Caco-2 (cell line): ENCODE results near the gene RIC3. TPM values are rescaled to one million over a fixed set of nuclear protein-coding genes. Genes with fewer than 3 reads are reported as not detected.

Source experiments
- BruUV-seq: library from RNA; stranded (reverse); fragments of 400-500 nt; replicated peaks from 2 replicates; lab custom pipeline; 2021; lab: Mats Ljungman, UMichigan
- CTCF ChIA-PET: fragments of 300-600 bp; sonication (Branson Sonifier 250); formaldehyde crosslinking; loops from one replicate; lab custom pipeline; 2022; ENCODE audit warnings: antibody characterized with exemption; lab: Charles Lee
- POLR2A ChIA-PET: fragments of 300-600 bp; sonication (Branson Sonifier 250); formaldehyde crosslinking; loops from one replicate; lab custom pipeline; 2022; ENCODE audit warnings: antibody characterized with exemption; lab: Charles Lee
- DNase-seq, 2 experiments: peaks; one replicate each; pipeline versions ENCODE4 v3.0.0 to v3.0.0-alpha.2; 2020 to 2022
- H3K27me3 ChIP-seq: replicated peaks from 2 replicates; pipeline ENCODE4 v1.6.0; 2011; ENCODE audit warnings: low read length; ENCODE audit not compliant: control insufficient read depth, insufficient read depth
- H3K36me3 ChIP-seq: 2 replicates; pipeline ENCODE4 v1.5.1; 2011; ENCODE audit warnings: low read length; ENCODE audit not compliant: control insufficient read depth, insufficient read depth
- H3K4me1 ChIP-seq: fragments of 250-450 bp; sonication (Bioruptor Pico); 2 replicates; pipeline ENCODE4 v1.5.1; 2020; ENCODE audit warnings: mild to moderate bottlenecking
- H3K4me3 ChIP-seq: 2 replicates; pipeline ENCODE4 v1.5.1; 2011; ENCODE audit warnings: low read depth, mild to moderate bottlenecking, control low read depth, low read length
- H3K9me3 ChIP-seq: fragments of 250-450 bp; sonication (Bioruptor Pico); 2 replicates; pipeline ENCODE4 v1.5.1; 2020; ENCODE audit warnings: mild to moderate bottlenecking, moderate library complexity
- H3K27ac Mint-ChIP-seq: one replicate; pipeline ENCODE4 v1.8.0; 2022; ENCODE audit warnings: mixed read lengths; ENCODE audit not compliant: unreplicated experiment
- H3K27me3 Mint-ChIP-seq: one replicate; pipeline ENCODE4 v1.8.0; 2022; ENCODE audit warnings: mixed read lengths; ENCODE audit not compliant: insufficient read depth, unreplicated experiment
- H3K36me3 Mint-ChIP-seq: one replicate; pipeline ENCODE4 v1.8.0; 2022; ENCODE audit warnings: mild to moderate bottlenecking, mixed read lengths; ENCODE audit not compliant: insufficient read depth, unreplicated experiment
- H3K4me1 Mint-ChIP-seq: one replicate; pipeline ENCODE4 v1.8.0; 2022; ENCODE audit warnings: low read depth, mixed read lengths; ENCODE audit not compliant: unreplicated experiment
- H3K4me3 Mint-ChIP-seq: one replicate; pipeline ENCODE4 v1.8.0; 2022; ENCODE audit warnings: mild to moderate bottlenecking, moderate library complexity, mixed read lengths; ENCODE audit not compliant: unreplicated experiment
- H3K9me3 Mint-ChIP-seq: one replicate; pipeline ENCODE4 v1.8.0; 2022; ENCODE audit warnings: mixed read lengths; ENCODE audit not compliant: unreplicated experiment
- intact Hi-C: fragments of 100-400 bp; cut with micrococcal nuclease; formaldehyde crosslinking; loops from one replicate; pipeline ENCODE4 v1.10.0; 2022; ENCODE audit not compliant: unreplicated experiment
- total RNA-seq: library from RNA; stranded (reverse); gene quantifications from 2 replicates; pipeline ENCODE4 v1.2.3, GENCODE V29; 2022
- TF ChIP-seq, protein P1 (sequence below), 2 experiments: fragments of 200-600 bp in 1 of 2; IDR thresholded peaks; 1 replicate in 1 of 2; 2 replicates in 1 of 2; pipeline versions ENCODE4 v1.5.1 to v1.8.0; 2011 to 2022; ENCODE audit warnings: antibody characterized with exemption in 1 of 2, control low read depth in 1 of 2, inconsistent platforms in 1 of 2, low read depth in 1 of 2, low read length in 1 of 2, mild to moderate bottlenecking in 1 of 2, moderate library complexity in 1 of 2; ENCODE audit not compliant: insufficient read depth in 1 of 2, severe bottlenecking in 1 of 2, unreplicated experiment in 1 of 2

Gene RIC3
- total RNA-seq, 1 experiment from 2014 or later: not detected

DNA sequence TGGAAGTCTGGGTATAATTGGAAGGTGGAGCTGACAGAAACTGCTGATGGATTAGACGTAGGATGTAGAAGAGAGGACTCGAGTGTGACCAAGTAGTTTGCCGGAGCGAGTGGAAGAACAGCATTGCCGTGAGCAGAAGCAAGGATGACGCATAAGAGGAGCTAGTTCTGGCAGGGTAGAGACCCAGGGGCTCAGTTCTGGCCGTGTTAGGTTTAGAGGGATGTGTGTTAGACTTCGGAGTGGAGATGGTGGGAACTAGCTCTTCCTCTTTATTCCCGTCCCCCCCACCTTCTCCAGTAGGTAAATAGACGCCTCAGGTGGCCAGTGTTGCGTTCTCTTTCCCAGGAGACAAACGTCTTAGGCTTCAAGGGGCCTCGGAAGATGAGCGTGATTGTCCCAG lies 68.7 kb downstream of the RIC3 start:
- H3K27ac Mint-ChIP-seq: no peak overlapping the region
- intact Hi-C loops: no loop called here
- no TSS peak for BruUV-seq
- Histone ChIP-seq H3K36me3 (no peaks in the 10 kb centered on the region), H3K4me3 (no peak overlapping the region), H3K27me3 (no peaks in the 10 kb centered on the region), H3K9me3 (no peaks in the 10 kb centered on the region), H3K4me1 (no peaks in the 10 kb centered on the region)
- POLR2A ChIA-PET: no interaction called here
- no peak for DNase-seq
- H3K4me1 Mint-ChIP-seq: no peaks in the 10 kb centered on the region
- CTCF ChIA-PET: interaction anchor here (1.2 to 6.5 kb wide), 8 partner anchors 9 to 113 kb away, joined by 3 to 213 read pairs (median 9); partner anchors contain the start of gene EIF3F
- no peaks in the 10 kb centered on the region for H3K9me3 Mint-ChIP-seq
- peaks cover 11% of the 10 kb centered on the region for H3K27me3 Mint-ChIP-seq
- TF ChIP-seq, protein P1, sequence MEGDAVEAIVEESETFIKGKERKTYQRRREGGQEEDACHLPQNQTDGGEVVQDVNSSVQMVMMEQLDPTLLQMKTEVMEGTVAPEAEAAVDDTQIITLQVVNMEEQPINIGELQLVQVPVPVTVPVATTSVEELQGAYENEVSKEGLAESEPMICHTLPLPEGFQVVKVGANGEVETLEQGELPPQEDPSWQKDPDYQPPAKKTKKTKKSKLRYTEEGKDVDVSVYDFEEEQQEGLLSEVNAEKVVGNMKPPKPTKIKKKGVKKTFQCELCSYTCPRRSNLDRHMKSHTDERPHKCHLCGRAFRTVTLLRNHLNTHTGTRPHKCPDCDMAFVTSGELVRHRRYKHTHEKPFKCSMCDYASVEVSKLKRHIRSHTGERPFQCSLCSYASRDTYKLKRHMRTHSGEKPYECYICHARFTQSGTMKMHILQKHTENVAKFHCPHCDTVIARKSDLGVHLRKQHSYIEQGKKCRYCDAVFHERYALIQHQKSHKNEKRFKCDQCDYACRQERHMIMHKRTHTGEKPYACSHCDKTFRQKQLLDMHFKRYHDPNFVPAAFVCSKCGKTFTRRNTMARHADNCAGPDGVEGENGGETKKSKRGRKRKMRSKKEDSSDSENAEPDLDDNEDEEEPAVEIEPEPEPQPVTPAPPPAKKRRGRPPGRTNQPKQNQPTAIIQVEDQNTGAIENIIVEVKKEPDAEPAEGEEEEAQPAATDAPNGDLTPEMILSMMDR (IDR thresholded peaks at IDR 0.05; ENCODE audit: insufficient read depth in 1 of 2, low read depth in 1 of 2, low read length in 1 of 2, severe bottlenecking in 1 of 2, unreplicated experiment in 1 of 2): no peak
- no peaks in the 10 kb centered on the region for H3K36me3 Mint-ChIP-seq
- H3K4me3 Mint-ChIP-seq: no peak overlapping the region

DNA sequence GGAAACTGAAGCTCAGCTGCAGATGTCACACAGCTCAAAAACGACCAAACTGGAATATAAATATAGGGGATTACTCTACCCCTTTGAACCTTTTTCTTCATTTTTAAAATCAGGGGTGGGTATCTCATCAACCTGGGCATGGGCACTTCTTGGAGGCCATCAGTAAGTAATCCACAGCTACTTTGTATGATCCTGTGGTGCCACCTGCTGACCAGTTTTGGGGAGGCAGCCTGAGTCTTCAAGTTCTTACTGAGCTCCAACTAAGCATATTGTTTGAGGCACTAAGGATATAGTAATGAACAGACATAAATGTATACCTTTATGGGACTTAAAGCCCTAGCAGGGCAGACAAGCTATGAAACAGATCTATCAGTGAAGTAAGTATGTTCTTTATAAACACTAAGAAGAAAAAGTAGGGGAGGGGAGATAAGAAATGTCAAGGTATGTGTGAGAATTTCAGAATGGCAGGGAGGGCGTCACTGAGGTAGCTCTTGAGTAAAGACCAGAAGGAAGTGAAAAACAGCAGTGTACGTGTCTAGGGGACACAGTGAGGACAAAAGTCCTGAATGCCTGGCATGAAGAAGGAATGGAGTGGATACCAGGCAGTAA lies 69.4 kb downstream of the RIC3 start:
- Mint-ChIP-seq H3K27ac (no peak overlapping the region), H3K36me3 (no peaks in the 10 kb centered on the region), H3K4me3 (no peak overlapping the region), H3K4me1 (no peaks in the 10 kb centered on the region), H3K27me3 (peaks cover 9% of the 10 kb centered on the region), H3K9me3 (no peaks in the 10 kb centered on the region)
- Histone ChIP-seq H3K27me3 (no peaks in the 10 kb centered on the region), H3K4me3 (no peak overlapping the region), H3K9me3 (no peaks in the 10 kb centered on the region), H3K4me1 (no peaks in the 10 kb centered on the region), H3K36me3 (no peaks in the 10 kb centered on the region)
- TF ChIP-seq, protein P1 (IDR thresholded peaks at IDR 0.05; ENCODE audit: insufficient read depth in 1 of 2, low read depth in 1 of 2, low read length in 1 of 2, severe bottlenecking in 1 of 2, unreplicated experiment in 1 of 2): peak; percentile 79 to 88
- peak; percentile 78 to 80 for DNase-seq
- intact Hi-C loops: loop anchor here (1.0 to 10.0 kb wide), 5 partner anchors 66 to 1005 kb away; no protein-coding TSS in a partner anchor
- no TSS peak for BruUV-seq
- POLR2A ChIA-PET: interaction anchor here (1.1 to 1.4 kb wide), 2 partner anchors 93 to 112 kb away, joined by 4 read pairs; partner anchors contain the start of gene EIF3F
- CTCF ChIA-PET: interaction anchor here (0.5 to 6.5 kb wide), 21 partner anchors 9 to 1001 kb away, joined by 3 to 213 read pairs (median 6); partner anchors contain the start of gene EIF3F

DNA sequence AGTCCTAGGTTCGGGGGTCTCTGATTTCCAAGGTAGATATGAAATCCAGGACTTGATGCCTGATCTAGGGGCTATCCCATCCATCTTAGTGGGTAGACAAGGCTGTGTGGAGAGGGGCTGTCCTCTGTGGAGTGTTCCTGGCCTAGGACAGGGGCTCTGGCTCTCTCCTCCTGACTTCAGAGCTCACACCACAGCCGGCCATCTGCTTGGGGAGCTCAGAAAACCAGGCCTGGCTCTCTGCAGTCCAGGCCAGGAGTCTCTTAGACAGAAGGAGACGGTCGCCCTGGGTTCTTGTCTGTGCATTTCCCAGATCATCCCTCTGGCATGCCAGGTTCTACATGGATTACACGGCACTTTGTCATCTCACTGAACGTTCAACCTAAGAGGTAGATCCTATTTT lies 69.9 kb downstream of the RIC3 start:
- Histone ChIP-seq H3K4me3 (no peak overlapping the region), H3K9me3 (no peaks in the 10 kb centered on the region), H3K36me3 (no peaks in the 10 kb centered on the region), H3K4me1 (no peaks in the 10 kb centered on the region), H3K27me3 (no peaks in the 10 kb centered on the region)
- BruUV-seq: no TSS peak
- ChIA-PET CTCF (interaction anchor here (0.5 to 6.5 kb wide), 19 partner anchors 10 to 1001 kb away, joined by 3 to 213 read pairs (median 6); partner anchors contain the start of gene EIF3F), POLR2A (interaction anchor here (1.1 to 1.4 kb wide), 2 partner anchors 92 to 112 kb away, joined by 4 read pairs; partner anchors contain the start of gene EIF3F)
- TF ChIP-seq, protein P1 (IDR thresholded peaks at IDR 0.05; ENCODE audit: insufficient read depth in 1 of 2, low read depth in 1 of 2, low read length in 1 of 2, severe bottlenecking in 1 of 2, unreplicated experiment in 1 of 2): no peak
- no peaks in the 10 kb centered on the region for H3K4me1 Mint-ChIP-seq
- DNase-seq: no peak
- no peak overlapping the region for H3K4me3 Mint-ChIP-seq
- H3K27me3 Mint-ChIP-seq: peaks cover 9% of the 10 kb centered on the region
- H3K36me3 Mint-ChIP-seq: no peaks in the 10 kb centered on the region
- intact Hi-C loops: loop anchor here (1.0 to 10.0 kb wide), 5 partner anchors 66 to 1004 kb away; no protein-coding TSS in a partner anchor
- H3K9me3 Mint-ChIP-seq: no peaks in the 10 kb centered on the region
- H3K27ac Mint-ChIP-seq: no peak overlapping the region
